Renal cortical epithelial cell (primary cell): Measurements from ENCODE around the gene GSTM1. TPM values are rescaled to one million over a fixed set of nuclear protein-coding genes. Genes with fewer than 3 reads are reported as not detected.
A peak's percentile ranks its signal among the peaks of the same experiment; 100 is the strongest.
"Not testable (repeated sequence)": the region's sequence is repeated elsewhere in the genome, so short reads cannot be mapped to it uniquely, and the experiment has no call there.

ENCODE experiments used
- DNase-seq: peaks from one replicate; pipeline ENCODE4 v3.0.0-alpha.2; 2011; ENCODE audit warnings: low read depth
- total RNA-seq: library from RNA; depleted of rRNA; stranded (reverse); fragments of >200 nt; gene quantifications from 2 replicates; pipeline ENCODE4 v1.2.3, GENCODE V29; 2014

Gene GSTM1
- total RNA-seq, 1 donor from 2014 or later: 15.1 TPM

DNA sequence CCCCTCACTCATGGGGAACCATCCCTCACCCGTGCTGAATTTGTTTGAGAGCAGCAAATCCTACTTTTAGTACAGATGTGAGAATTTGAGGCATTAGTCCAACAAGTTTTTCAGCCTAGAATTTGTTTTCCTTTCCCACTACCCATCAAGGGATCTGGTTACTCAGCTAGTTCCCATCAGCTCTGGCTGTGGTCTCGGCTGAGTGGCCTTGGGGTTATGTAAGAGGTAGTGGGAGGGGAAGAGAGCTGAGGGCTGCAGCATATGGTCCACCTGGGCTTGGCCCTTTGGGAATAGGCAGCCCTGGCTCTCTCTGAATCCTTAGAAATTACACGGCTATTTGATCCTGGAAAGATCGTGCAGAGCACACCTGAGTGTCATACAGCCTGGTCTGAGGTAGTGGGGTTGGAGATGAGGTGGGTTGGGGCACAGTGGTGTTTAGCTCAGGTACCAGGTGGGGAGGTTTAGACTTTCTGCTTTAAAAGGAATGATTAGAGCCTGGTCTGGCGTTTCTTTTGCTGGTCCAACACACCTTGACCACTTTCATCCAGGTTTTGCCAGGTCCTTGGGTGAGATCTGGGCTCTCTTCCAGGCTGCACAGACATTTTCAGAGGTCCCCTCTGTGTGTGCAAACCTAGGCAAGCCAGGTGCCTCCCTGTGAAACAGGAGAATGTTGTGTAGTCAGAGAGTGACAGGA is 27.5 kb upstream of the GSTM1 start:
- DNase-seq: peak; percentile 86

DNA sequence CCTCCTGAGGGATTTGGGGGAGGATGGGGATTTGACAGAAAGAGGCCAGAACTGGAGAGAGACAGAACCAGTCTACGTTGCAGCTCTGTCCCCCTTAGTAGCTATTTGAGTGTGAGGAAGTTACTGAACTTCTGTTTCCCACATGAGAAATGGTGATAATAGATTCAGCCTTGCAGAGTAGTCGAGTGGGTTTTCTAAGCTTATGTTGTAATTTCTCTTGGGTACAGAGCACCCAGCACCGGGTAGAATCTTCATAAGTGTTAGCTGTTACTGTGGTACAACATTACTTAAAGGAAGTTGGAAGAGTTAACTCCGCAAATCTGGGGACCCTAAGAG is 27.0 kb upstream of the GSTM1 start:
- not testable (repeated sequence) for DNase-seq

DNA sequence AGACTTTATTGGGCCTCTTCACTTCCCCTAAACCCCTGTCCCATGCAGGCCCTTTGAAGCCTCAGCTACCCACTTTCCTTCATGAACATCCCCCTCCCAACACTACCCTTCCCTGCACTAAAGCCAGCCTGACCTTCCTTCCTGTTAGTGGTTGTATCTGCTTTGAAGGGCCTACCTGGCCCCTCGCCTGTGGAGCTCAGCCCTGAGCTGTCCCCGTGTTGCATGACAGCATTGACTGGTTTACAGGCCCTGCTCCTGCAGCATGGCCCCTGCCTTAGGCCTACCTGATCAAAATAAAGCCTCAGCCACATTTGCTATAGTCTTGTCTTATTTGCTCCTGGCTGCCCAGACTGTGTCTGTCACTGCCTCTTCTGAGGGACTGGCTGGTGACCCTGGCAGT is 26.2 kb upstream of the GSTM1 start:
- DNase-seq: no peak

DNA sequence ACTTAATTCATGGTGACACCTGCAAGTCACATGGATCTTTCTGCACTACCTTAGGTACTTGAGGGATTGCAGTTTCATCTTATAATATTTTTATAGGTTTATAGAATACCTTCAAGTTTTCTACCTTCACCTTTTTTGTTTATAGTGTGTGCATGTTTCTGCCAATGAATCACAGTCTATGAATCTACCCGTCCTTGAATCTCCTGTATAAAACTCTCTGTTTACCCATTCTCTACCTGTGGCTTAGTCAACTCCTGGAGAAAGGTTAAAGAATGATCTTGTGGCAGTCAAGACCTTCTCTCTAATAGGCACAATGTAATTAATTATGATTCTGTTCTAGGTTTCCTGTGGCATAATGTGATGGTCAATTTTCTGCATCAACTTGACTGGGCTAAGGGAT is 22.9 kb upstream of the GSTM1 start:
- DNase-seq: no peak

DNA sequence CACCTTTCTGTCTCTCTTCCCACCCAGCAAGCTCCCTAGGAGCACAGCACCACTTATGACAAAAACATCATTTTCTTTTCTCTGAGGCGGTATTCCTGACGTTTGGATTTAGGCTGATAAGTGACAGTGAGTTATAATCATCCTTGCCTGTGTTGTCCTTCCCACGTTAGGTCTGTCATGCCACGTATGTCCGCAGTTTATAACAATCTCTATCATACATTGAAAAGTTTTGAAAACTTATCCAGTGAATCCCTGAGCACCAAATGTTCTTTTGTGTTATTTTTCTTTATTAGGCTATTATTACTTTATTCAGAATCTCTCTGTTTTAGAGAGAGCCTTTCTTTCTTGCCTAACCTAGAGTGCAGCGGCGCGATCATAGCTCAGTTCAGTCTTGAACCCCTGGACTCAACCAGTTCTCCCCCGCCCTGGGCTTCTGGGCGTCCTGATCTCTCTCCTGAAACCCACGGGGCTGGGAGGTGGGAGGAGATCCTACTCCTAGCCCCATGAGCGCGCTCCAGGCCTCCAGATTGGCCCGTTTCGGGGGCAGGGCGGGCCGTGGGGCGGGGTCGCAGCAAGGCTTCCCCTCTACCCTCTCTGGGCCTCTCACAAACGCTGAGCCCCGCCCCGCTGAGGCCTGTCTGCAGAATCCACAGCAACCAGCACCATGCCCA is 20.0 kb upstream of the GSTM1 start, which contains the start of gene GSTM2:
GSTM2 (plus strand) TSS at position 606 of the 671 bp plus-strand sequence; CDS start at position 665, 59 bp downstream.
- DNase-seq: peak; percentile 62

- no peak for DNase-seq
Measured at GRCh38 chr1:109668123-109668775, 19.4 kb upstream of the GSTM1 start.

- DNase-seq: no peak
Measured at GRCh38 chr1:109669246-109669948, 18.2 kb upstream of the GSTM1 start.

- not testable (repeated sequence) for DNase-seq
Measured at GRCh38 chr1:109669949-109670302, 17.7 kb upstream of the GSTM1 start.

DNA sequence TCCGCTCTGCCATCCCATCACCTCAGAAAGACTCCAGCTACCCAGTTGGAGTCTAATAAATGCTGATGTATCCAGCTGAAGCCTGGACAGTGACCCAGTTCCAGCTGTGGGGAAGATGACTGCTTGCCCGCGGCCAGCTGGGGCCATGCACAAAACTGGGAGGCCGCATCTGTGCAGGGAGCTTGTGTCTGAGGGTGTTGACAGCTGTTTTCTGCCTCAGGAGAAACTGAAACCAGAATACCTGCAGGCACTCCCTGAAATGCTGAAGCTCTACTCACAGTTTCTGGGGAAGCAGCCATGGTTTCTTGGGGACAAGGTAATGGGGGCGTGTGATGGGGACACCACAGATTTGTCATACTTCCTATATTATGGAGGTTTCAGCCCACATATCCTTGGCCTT is 16.6 kb upstream of the GSTM1 start:
- no peak for DNase-seq

DNA sequence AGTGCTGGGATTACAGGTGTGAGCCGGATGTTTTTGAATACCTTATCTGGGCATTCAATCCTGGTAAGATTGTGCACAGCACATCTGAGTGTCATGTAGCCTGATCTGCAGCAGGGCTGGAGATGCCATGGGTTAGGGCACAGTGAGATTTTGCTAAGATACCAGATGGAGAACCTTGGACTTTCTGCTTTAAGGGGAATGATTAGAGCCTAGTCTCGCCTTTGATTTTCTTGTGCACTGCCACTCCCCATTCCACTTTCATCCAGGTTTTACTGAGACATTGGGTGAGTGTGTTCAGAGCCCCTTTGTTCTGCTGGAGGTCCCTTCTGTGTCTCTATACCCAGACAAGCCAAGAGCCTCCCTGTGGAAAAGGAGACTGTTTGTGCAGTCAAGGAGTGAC is 13.8 kb upstream of the GSTM1 start:
- DNase-seq: not testable (repeated sequence)

DNA sequence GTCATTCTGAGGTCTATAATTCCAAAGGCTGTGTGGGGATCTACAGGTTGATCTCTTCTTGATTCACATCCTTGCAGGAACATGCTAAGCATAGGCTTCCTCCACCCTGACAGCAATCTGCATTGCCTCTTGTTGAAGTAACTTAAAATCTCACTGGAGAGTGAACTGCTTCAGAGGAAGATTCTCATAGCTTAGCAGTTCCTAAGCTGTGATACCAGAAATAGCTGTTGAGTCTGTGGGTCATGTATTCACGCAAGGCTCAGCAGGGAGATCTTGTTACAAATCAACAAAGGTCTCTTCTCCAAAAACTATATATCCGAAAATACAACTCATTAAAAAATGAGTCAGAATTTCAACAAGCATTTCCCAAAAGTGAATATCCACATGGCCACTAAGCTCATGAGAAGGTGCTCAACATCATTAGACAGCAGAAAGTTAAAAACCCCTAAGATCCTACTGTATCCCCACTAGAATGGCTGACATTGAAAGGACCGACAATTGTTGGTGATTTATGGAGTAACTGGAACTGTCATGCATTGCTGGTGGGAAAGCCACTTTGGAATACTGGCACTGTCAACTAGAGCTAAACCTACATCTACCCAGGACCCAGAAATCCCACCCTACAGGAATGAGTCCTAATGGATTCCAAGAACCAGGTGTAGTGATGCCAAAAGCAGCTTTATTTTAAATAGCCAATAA is 10.8 kb upstream of the GSTM1 start:
- not testable (repeated sequence) for DNase-seq

- no peak for DNase-seq
Measured at GRCh38 chr1:109677459-109677858, 10.2 kb upstream of the GSTM1 start.

- not testable (repeated sequence) for DNase-seq
Measured at GRCh38 chr1:109678637-109679036, 9.0 kb upstream of the GSTM1 start.

- DNase-seq: not testable (repeated sequence)
Measured at GRCh38 chr1:109684777-109685176, 2.8 kb upstream of the GSTM1 start.

DNA sequence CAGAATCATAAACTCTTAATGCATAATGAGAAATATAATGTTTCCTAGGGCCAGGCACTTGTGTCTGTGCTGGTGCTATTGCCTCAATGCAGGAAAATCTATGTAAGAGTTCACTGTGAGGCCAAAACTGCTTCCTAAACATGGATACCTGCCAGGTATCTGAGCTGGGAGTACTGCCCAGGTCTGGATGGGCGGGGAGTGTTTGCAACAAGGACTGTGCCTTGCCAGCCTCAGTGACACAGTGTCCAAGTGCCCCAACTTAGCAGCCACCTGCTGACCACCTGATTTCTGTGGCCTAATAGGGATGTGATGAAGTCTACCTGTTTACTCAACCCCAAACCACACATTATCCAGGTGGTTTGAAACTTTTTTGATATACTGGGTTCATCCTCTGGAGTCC is 2.2 kb upstream of the GSTM1 start:
- not testable (repeated sequence) for DNase-seq

DNA sequence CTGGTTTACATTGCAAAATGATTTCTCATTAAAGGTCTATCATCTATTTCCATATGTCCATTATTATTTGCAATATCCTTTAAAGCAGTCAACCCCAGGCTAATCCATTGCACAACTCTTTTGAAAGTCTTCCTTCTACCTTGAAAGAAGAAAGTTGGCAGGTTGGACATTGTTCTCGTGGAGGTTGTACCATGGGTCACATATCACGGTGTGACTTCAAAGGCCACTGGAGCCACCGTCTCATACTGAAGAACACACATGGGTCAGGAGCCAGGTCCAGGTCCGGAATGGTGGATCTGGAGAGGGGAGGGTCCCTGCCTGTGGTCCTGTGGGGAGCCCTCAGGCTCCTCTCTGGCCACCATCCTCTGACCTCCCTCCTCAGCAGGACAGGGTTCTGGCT is 1.7 kb upstream of the GSTM1 start:
- not testable (repeated sequence) for DNase-seq

GRCh38 chr1:109687109-109687508 is 508 bp upstream of the GSTM1 start:
- DNase-seq: not testable (repeated sequence)

GRCh38 chr1:109689844-109690405 is 2.3 kb downstream of the GSTM1 start:
- no peak for DNase-seq

DNA sequence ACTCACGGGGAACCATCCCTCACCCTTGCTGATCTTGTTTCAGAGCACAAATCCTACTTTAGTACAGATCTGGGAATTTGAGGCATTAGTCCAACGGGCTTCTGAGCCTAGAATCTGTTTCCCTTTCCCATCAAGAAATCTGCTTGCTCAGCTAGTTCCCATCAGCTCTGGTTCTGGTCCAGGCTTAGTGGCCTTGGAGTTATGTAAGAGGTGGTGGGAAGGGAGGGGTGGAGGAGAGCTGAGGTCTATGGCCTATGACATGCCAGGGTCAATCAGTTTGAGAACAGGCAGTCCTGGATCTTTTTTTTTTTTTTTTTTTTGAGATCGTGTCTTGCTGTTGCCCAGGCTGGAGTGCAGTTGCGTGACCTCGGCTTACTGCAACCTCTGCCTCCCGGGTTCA is 4.1 kb downstream of the GSTM1 start:
- DNase-seq: no peak

DNA sequence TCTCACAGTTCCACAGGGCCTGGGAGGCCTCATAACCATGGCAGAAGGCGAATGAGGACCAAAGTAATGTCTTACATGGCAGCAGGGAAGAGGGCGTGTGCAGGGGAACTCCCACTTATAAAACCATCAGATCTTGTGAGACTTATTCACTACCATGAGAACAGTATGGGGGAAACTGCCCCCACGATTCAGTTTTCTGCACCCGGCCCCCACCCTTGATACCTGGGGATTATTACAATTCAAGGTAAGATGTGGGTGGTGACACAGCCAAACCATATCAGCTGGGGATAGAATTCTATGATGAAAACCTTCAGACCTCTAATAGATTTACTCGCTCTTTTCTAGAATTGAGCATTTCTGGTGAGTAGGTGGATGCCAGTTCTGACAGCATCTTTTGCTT is 6.8 kb downstream of the GSTM1 start:
- not testable (repeated sequence) for DNase-seq

DNA sequence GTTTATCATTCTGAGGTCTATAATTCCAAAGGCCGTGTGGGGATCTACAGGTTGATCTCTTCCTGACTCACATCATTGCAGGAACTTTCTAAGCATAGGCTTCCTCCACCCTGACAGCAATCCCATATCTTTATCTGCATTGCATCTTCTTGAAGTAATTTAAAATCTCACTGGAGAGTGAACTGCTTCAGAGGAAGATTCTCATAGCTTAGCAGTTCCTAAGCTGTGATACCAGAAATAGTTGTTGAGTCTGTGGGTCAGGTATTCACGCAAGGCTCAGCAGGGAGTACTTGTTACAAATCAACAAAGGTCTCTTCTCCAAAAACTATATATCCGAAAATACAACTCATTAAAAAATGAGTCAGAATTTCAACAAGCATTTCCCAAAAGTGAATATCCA is 7.5 kb downstream of the GSTM1 start:
- not testable (repeated sequence) for DNase-seq
